ENCODE data around the gene SEC62.

DNA sequence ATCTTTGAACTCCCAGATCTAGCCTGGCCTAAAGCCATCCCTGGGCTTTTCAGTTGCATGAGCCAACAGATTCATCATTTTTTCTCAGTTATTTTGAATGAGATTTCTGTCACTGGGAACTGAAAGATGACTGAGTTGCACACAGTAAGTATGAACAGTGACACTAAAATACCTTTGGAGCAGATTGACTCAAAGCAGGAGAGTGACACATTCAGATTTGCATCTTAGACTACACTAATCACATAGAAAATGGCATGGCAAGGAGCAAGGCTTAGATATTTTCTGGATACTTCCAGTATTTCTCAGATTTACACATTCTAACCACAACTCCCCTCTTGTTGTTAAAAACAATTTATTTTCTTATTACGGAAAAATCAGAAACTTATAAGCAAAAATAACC is 32.8 kb downstream of the SEC62 start:
- TF ChIP-seq MAX (IDR thresholded peaks at IDR 0.05) (no peak), CEBPB (IDR thresholded peaks at IDR 0.05) (no peak)

Data from Ishikawa (cell line).